A549 (cell line): ENCODE measurements around the gene UCP2. TPM values are rescaled to one million over a fixed set of nuclear protein-coding genes. Genes with fewer than 3 reads are reported as not detected.

Source experiments
- ATAC-seq, 2 experiments: fragments of 200-7000 bp in 1 of 2; fragments of >200 bp in 1 of 2; cut with Nextera tagmentation in 1 of 2; cut with Tn5 transposase in 1 of 2; 3 replicates each; pipeline versions ENCODE4 v1.8.0 to v1.9.1; 2018 to 2020; ENCODE audit warnings: mild to moderate bottlenecking in 1 of 2, moderate library complexity in 1 of 2
- CTCF ChIA-PET: fragments of 300-600 bp; sonication (Branson Sonifier 250); formaldehyde crosslinking; extraction: SDS; loops from one replicate; lab custom pipeline; 2021; ENCODE audit warnings: antibody characterized with exemption, inconsistent platforms; lab: Yijun Ruan, JAX
- POLR2A ChIA-PET: fragments of 350-600 bp; formaldehyde crosslinking; extraction: SDS; loops from one replicate; lab custom pipeline; 2021; ENCODE audit warnings: antibody characterized with exemption, inconsistent platforms; lab: Yijun Ruan, JAX
- DNase-seq, 2 experiments: peaks; one replicate each; pipeline versions ENCODE4 v3.0.0 to v3.0.0-alpha.2; 2011 to 2016; ENCODE audit warnings: low read depth in 1 of 2, low spot score in 1 of 2
- FAIRE-seq: peaks from 2 replicates; lab custom pipeline; 2011; peaks lifted over from hg19 to GRCh38; lab: Jason Lieb, UNC
- H3K27ac ChIP-seq, 2 experiments: fragments of >200 bp; sonication (Bioruptor Twin); formaldehyde crosslinking; 3 replicates each; pipeline ENCODE4 v1.5.1; 2016 to 2017
- H3K4me1 ChIP-seq: fragments of >200 bp; sonication (Bioruptor Twin); formaldehyde crosslinking; 3 replicates; pipeline ENCODE4 v1.6.1; 2016
- H3K4me2 ChIP-seq: fragments of >200 bp; sonication (Bioruptor Twin); formaldehyde crosslinking; 3 replicates; pipeline ENCODE4 v1.6.1; 2016
- H3K4me3 ChIP-seq: fragments of >200 bp; sonication (Bioruptor Twin); formaldehyde crosslinking; 3 replicates; pipeline ENCODE4 v1.5.1; 2016
- H3K9me3 ChIP-seq: fragments of >200 bp; sonication (Bioruptor Twin); formaldehyde crosslinking; 3 replicates; pipeline ENCODE4 v1.6.1; 2016
- BHLHE40 ChIP-seq: IDR thresholded peaks from 2 replicates; pipeline ENCODE4 v1.6.1; 2012; ENCODE audit warnings: low read depth, low read length, inconsistent platforms
- CBX8 ChIP-seq: fragments of 200-600 bp; sonication (generic); IDR thresholded peaks from 2 replicates; pipeline ENCODE4 v1.6.1; 2016
- CEBPB ChIP-seq, 2 experiments: fragments of >200 bp in 1 of 2; sonication (Bioruptor Twin) in 1 of 2; formaldehyde crosslinking in 1 of 2; IDR thresholded peaks; 2 replicates each; pipeline ENCODE4 v1.6.1; 2012 to 2016
- CTCF ChIP-seq: fragments of >200 bp; sonication (Bioruptor Twin); formaldehyde crosslinking; IDR thresholded peaks from 3 replicates; pipeline ENCODE4 v1.5.1; 2016
- EHMT2 ChIP-seq: fragments of 200-600 bp; sonication (generic); IDR thresholded peaks from 2 replicates; pipeline ENCODE4 v1.6.1; 2016; ENCODE audit warnings: antibody characterized with exemption, low read depth, mild to moderate bottlenecking, moderate library complexity
- EP300 ChIP-seq, 2 experiments: fragments of >200 bp; sonication (Bioruptor Twin); formaldehyde crosslinking; IDR thresholded peaks; 2 replicates in 1 of 2; 3 replicates in 1 of 2; pipeline ENCODE4 v1.6.1; 2016 to 2017
- HDAC2 ChIP-seq: fragments of 200-600 bp; sonication (generic); IDR thresholded peaks from 2 replicates; pipeline ENCODE4 v1.6.1; 2016
- HEYL ChIP-seq: fragments of 250-450 bp; sonication (Bioruptor Pico); IDR thresholded peaks from 2 replicates; pipeline ENCODE4 v1.8.0; 2021; ENCODE audit warnings: mild to moderate bottlenecking, moderate library complexity
- HMGXB4 ChIP-seq: fragments of 250-450 bp; sonication (Bioruptor Pico); IDR thresholded peaks from 2 replicates; pipeline ENCODE4 v1.5.0; 2021; ENCODE audit warnings: mild to moderate bottlenecking, moderate library complexity, borderline replicate concordance
- JUN ChIP-seq, 2 experiments: fragments of >200 bp; sonication (Bioruptor Twin); formaldehyde crosslinking; IDR thresholded peaks; 2 replicates in 1 of 2; 3 replicates in 1 of 2; pipeline ENCODE4 v1.6.1; 2016 to 2017
- MAFK ChIP-seq: fragments of 450-650 bp; IDR thresholded peaks from 2 replicates; pipeline ENCODE4 v1.6.1; 2014; ENCODE audit not compliant: partially characterized antibody
- MAZ ChIP-seq: fragments of 150-350 bp; IDR thresholded peaks from 2 replicates; pipeline ENCODE4 v1.6.1; 2014; ENCODE audit warnings: antibody characterized with exemption, low read depth, low read length, borderline replicate concordance
- MYC ChIP-seq: IDR thresholded peaks from 2 replicates; pipeline ENCODE4 v1.6.1; 2012; ENCODE audit warnings: mild to moderate bottlenecking, inconsistent platforms, low read length, improper control_type of control experiment, borderline replicate concordance
- NPAS2 ChIP-seq: fragments of 250-450 bp; sonication (Bioruptor Pico); IDR thresholded peaks from 2 replicates; pipeline ENCODE4 v1.8.0; 2022; ENCODE audit warnings: mild to moderate bottlenecking, moderate library complexity, borderline replicate concordance
- POLR2AphosphoS2 ChIP-seq: conservative IDR thresholded peaks from 2 replicates; pipeline ENCODE4 v1.6.1; 2012; ENCODE audit warnings: low read length, improper control_type of control experiment, inconsistent platforms
- RARB ChIP-seq: fragments of 250-450 bp; sonication (Bioruptor Pico); IDR thresholded peaks from 2 replicates; pipeline ENCODE4 v1.8.0; 2021; ENCODE audit warnings: mild to moderate bottlenecking, moderate library complexity
- RCOR1 ChIP-seq: fragments of 150-350 bp; IDR thresholded peaks from 2 replicates; pipeline ENCODE4 v1.6.1; 2014; ENCODE audit warnings: antibody characterized with exemption, low read length, low read depth
- REST ChIP-seq: fragments of 200-600 bp; sonication (generic); IDR thresholded peaks from 2 replicates; pipeline ENCODE4 v1.6.1; 2016; ENCODE audit warnings: antibody characterized with exemption, mild to moderate bottlenecking, moderate library complexity
- RNF2 ChIP-seq: fragments of 200-600 bp; sonication (generic); IDR thresholded peaks from 2 replicates; pipeline ENCODE4 v1.6.1; 2016; ENCODE audit warnings: low read depth, mild to moderate bottlenecking, antibody characterized with exemption, moderate library complexity, borderline replicate concordance
- SMC3 ChIP-seq: fragments of >200 bp; sonication (Bioruptor Twin); formaldehyde crosslinking; IDR thresholded peaks from 3 replicates; pipeline ENCODE4 v1.6.1; 2018; ENCODE audit warnings: inconsistent platforms
- SREBF2 ChIP-seq: fragments of 450-650 bp; IDR thresholded peaks from 2 replicates; pipeline ENCODE4 v1.6.1; 2014; ENCODE audit warnings: mild to moderate bottlenecking, moderate library complexity
- ZC3H11A ChIP-seq: fragments of 450-650 bp; IDR thresholded peaks from 2 replicates; pipeline ENCODE4 v1.6.1; 2014; ENCODE audit warnings: antibody characterized with exemption, mild to moderate bottlenecking
- ZFP36 ChIP-seq: fragments of 450-650 bp; IDR thresholded peaks from 2 replicates; pipeline ENCODE4 v1.6.1; 2014; ENCODE audit warnings: borderline replicate concordance; ENCODE audit not compliant: partially characterized antibody
- ZNF302 ChIP-seq: fragments of 250-450 bp; sonication (Bioruptor Pico); IDR thresholded peaks from 2 replicates; pipeline ENCODE4 v1.9.0; 2021; ENCODE audit warnings: inconsistent platforms, mild to moderate bottlenecking, moderate library complexity
- WGBS: methylation state at CpG from one replicate; pipeline ENCODE4 v1.1.6; 2017; ENCODE audit errors: missing lambda C conversion rate; 5-methylcytosine and 5-hydroxymethylcytosine counted together
- polyA plus RNA-seq, 4 experiments: library from polyadenylated mRNA; depleted of rRNA in 3 of 4; stranded (reverse); fragments of >200 nt; fragmentation: RNase III in 1 of 4; extraction: RNeasy Plus Mini Kit Qiagen cat#74134 plus additional on column Dnase treatment in 1 of 4; gene quantifications; 2 replicates in 3 of 4; 3 replicates in 1 of 4; pipeline ENCODE4 v1.2.3, GENCODE V29; 2011 to 2017

Gene UCP2
- polyA plus RNA-seq, 2 of the 4 experiments (the other 2 are of a cell fraction) = 51.6 to 131 TPM

GRCh38 chr11:74022546-74022945 is 39.9 kb upstream of the UCP2 start:
- no peak for FAIRE-seq
- DNase-seq = no peak
- no peak overlapping the region for H3K4me2 ChIP-seq
- 93% methylated on average over 6 of the region's 6 CpGs for WGBS
- no peak for TF ChIP-seq MAFK
- TF ChIP-seq MYC = no peak
- no peak for TF ChIP-seq REST
- no peak for TF ChIP-seq ZFP36
- TF ChIP-seq ZC3H11A = no peak
- no peak for TF ChIP-seq RARB (CRISPR knock-in tag)
- no peak for TF ChIP-seq NPAS2 (CRISPR knock-in tag)
- no peak for TF ChIP-seq EHMT2
- TF ChIP-seq HDAC2 = no peak
- no peak for TF ChIP-seq CEBPB (IDR thresholded peaks at IDR 0.05)
- TF ChIP-seq CTCF = no peak
- ATAC-seq = no peak
- H3K4me1 ChIP-seq = peaks cover 22% of the 10 kb centered on the region
- H3K9me3 ChIP-seq = no peaks in the 10 kb centered on the region
- POLR2A ChIA-PET = no interaction called here
- H3K4me3 ChIP-seq = no peak overlapping the region
- no peak overlapping the region for H3K27ac ChIP-seq
- CTCF ChIA-PET = no interaction called here

- H3K27ac ChIP-seq = no peak overlapping the region
- ATAC-seq (no peak), FAIRE-seq (no peak), DNase-seq (no peak)
- H3K4me1 ChIP-seq = peaks cover 20% of the 10 kb centered on the region
- no peak overlapping the region for H3K4me3 ChIP-seq
- ChIA-PET POLR2A (no interaction called here), CTCF (no interaction called here)
- no peak overlapping the region for H3K4me2 ChIP-seq
- H3K9me3 ChIP-seq = no peaks in the 10 kb centered on the region
- no peak for TF ChIP-seq HDAC2
- TF ChIP-seq EP300 (IDR thresholded peaks at IDR 0.05) = no peak
- no peak for TF ChIP-seq HEYL (CRISPR knock-in tag)
- TF ChIP-seq MAFK = peak; percentile 62
- 95% methylated on average over 6 of the region's 6 CpGs for WGBS
Observed at GRCh38 chr11:74021998-74022397, 39.4 kb upstream of the UCP2 start.

GRCh38 chr11:74020539-74020938 is 37.9 kb upstream of the UCP2 start:
- H3K4me1 ChIP-seq = peaks cover 13% of the 10 kb centered on the region; the same call in 2 of the 3 replicates
- DNase-seq (no peak), ATAC-seq (no peak), FAIRE-seq (no peak)
- POLR2A ChIA-PET = no interaction called here
- no peak overlapping the region for H3K4me3 ChIP-seq
- no peak overlapping the region for H3K27ac ChIP-seq
- no peak overlapping the region for H3K4me2 ChIP-seq
- CTCF ChIA-PET = interaction anchor here (1.0 to 1.5 kb wide), 3 partner anchors 13 to 57 kb away, joined by 3 to 4 read pairs (median 3); no protein-coding TSS in a partner anchor
- 96% methylated on average over 4 of the region's 4 CpGs for WGBS
- no peaks in the 10 kb centered on the region for H3K9me3 ChIP-seq
- TF ChIP-seq RCOR1 = no peak
- no peak for TF ChIP-seq ZNF302 (CRISPR knock-in tag)
- TF ChIP-seq JUN (IDR thresholded peaks at IDR 0.05) = no peak
- TF ChIP-seq CBX8 = no peak
- no peak for TF ChIP-seq POLR2AphosphoS2
- no peak for TF ChIP-seq RNF2
- TF ChIP-seq SREBF2 = no peak
- no peak for TF ChIP-seq ZFP36
- no peak for TF ChIP-seq MAZ
- no peak for TF ChIP-seq HMGXB4 (CRISPR knock-in tag)
- TF ChIP-seq EHMT2 = no peak
- TF ChIP-seq BHLHE40 = no peak
- no peak for TF ChIP-seq REST
- no peak for TF ChIP-seq SMC3
